Sciatic nerve (tissue), 2 donors: ENCODE results near the gene PPP4R4. TPM values are rescaled to one million over a fixed set of nuclear protein-coding genes. Genes with fewer than 3 reads are reported as not detected.
A peak's percentile ranks its signal among the peaks of the same experiment; 100 is the strongest.
"Not testable (repeated sequence)": the region's sequence is repeated elsewhere in the genome, so short reads cannot be mapped to it uniquely, and the experiment has no call there.

ENCODE experiments used
- ATAC-seq: fragments of 200-7000 bp; cut with Tn5 transposase; one replicate; pipeline ENCODE4 v1.9.1; 2020; ENCODE audit warnings: mild to moderate bottlenecking, moderate library complexity
- DNase-seq: peaks from one replicate; pipeline ENCODE4 v3.0.0-alpha.2; 2020; ENCODE audit warnings: low spot score
- intact Hi-C: fragments of 100-400 bp; cut with DNase I; formaldehyde crosslinking; loops from one replicate; pipeline ENCODE4 v1.14.2; 2022
- total RNA-seq: library from RNA; stranded (reverse); fragmentation: NEBNext Ultra II Directional; extraction: Animal tissue kit (Norgen Biotek cat#: 25700); gene quantifications from one replicate; pipeline ENCODE4 v1.2.1, GENCODE V29; 2021
- donor health status: DM: no; HTN: no; CAD: no.
- donor health status: DM: no; HTN: no; CAD: no.

Gene PPP4R4
- total RNA-seq, 1 donor from 2014 or later, result 1.0 TPM

DNA sequence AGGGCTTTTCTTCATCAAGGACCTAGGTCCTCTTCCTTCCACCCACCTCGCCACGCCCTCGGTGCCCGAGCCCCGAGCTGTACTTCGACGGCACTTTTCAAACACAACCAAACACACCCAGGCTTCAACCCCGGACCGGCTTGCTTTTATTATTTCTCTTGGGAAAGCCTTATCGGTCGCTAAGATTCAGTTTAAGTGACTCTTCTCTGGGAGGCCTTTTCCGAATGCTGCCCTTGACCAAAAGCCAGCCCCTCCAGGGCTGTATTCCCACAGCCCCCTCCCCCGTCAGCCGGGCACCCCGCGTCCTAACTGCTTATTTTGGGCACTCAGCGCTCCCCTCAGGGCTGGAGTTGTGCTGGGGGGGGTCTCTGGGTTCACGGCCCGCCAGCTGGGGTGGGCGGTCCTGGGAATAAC is 644 bp upstream of the PPP4R4 start:
- DNase-seq, result peak; percentile 58
- no peak for ATAC-seq
- intact Hi-C loops, result no loop called here

DNA sequence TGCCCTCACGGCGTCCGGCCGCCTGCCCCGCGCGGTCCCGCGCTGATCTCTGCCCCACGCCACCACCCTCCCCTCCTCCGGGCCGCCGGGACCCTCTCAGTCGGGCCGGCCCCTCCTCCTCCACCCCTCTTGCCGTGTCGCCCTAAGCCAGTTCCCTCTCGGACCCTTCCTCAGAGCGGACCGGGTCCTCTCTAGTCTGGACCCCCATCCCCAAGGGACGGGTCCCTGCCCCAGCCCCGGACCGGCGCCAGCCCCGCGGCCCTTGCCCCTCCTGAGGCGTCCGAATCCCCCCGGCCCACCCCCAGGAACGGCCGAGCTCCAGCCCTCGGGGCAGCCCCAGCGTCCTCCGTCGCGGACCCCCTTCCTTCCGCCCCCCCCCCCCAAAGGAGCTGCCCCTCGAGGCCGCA is 485 bp downstream of the PPP4R4 start:
- DNase-seq (peak; percentile 67), ATAC-seq (peak; percentile 32)
- intact Hi-C loops, result no loop called here

DNA sequence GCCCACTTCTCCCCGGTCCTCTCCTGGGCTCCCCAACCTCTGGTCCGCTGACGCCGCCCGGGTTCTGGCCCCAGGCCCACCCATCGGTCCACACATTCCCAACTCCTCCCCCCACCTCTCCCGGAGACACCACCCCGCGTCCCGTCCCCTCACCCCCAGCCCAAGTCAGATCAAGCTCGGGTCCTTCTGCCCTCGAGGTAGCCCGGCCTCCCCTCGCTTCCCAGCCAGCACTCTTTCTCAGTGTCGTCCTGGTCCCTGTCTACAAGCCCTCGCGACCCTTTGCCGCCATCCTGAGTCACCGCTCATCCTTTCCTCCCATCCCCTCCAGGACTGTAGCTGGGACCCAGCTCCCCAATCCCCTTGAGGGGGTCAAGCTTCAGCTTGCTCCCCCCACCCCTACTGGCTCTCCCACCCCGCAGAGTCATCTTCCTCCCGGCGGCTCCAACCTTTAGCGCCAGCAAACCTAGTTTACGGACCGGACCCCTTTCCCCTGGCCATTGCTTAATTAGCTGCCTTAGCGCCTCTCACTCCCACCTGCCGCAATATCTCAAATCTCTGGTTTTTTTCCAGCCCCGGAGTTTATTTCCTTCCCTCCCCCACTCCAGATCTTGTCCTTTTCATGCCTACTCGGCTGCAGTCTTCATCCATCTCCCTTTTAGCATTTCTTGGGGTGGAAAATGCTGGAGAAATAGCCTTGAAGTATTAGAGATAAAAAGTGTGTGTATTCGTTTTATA is 1.1 kb downstream of the PPP4R4 start:
- peak; percentile 63 for DNase-seq
- peak; percentile 26 for ATAC-seq
- intact Hi-C loops, result no loop called here

DNA sequence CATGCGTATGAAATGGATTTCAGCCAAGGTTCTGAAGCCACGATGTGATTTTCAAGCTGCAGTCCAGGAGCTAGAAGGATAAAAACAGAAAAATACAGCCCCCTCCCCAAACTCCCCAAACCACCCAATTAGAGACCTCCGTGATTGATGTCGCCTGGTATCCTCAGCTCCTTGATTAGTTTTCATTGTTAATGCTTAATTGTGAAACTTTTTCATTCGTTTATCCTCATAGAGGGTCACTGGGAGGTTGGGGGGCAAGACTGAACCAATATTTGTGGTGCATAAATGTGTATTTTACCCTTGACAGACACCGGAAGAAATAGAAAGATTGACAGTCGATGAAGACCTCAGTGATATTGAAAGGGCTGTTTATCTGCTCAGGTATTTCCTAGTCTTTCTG is 1.6 kb downstream of the PPP4R4 start:
- ATAC-seq (no peak), DNase-seq (no peak)
- intact Hi-C loops, result no loop called here

DNA sequence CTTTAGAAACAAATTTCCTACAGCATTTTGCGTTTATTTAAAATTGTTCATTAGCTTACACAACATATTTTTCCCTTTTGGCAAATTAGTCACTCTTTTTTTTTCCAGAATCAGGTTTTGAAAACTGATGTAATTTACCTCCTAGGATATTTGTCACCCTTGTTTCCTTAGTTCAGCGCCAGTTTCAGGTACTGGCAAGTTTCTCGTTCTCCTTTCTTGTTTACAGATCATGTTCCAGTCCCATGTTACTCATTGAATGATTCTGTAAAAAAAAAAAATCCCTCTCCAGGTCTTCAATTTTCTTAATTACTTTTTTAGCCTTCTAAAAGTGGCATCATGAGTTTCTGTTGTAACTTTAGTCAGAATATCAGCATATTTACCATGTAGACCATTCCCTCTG is 2.7 kb downstream of the PPP4R4 start:
- ATAC-seq, result no peak

DNA sequence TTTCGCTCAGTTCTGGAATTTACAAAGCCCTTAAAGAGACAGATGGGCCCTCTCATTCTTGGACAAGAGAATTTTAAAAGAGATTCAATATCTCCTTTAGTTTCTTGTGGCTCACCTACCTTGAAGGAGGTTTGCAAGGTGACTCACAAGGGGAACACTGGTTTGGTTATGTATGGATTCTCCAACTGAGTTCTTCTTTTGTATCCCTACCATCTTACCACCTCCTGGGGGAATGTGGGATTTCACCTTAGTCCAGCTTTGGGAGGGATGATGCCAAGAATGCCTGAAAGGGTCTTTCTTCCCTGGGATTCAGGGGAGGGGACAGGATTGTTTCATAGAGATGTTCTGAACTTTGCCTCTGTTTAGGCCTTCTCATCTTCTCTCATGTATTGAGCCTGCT is 3.7 kb downstream of the PPP4R4 start:
- intact Hi-C loops, result no loop called here
- ATAC-seq, result no peak
- DNase-seq, result no peak

More for the DNA sequence above, 2.7 kb downstream of the PPP4R4 start:
- intact Hi-C loops, result no loop called here
- DNase-seq, result no peak

DNA sequence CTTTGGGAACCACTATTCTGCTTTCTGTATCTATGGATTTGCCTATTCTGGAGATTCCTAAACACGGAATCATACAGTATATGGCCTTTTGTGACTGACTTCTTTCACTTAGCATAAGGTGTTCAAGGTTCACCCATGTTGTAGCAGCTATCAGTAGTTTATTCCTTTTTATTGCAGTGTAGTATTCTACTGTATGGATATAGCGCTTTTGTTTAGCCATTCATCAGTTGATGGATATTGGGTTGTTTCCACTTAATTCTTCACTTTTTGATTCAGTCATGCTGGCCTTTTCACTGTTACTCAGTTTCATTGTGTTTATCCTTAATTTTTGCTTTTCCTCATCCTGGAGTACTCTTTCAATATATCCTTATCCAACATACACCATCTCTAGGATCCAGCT is 5.1 kb downstream of the PPP4R4 start:
- DNase-seq (no peak), ATAC-seq (no peak)
- intact Hi-C loops, result no loop called here

DNA sequence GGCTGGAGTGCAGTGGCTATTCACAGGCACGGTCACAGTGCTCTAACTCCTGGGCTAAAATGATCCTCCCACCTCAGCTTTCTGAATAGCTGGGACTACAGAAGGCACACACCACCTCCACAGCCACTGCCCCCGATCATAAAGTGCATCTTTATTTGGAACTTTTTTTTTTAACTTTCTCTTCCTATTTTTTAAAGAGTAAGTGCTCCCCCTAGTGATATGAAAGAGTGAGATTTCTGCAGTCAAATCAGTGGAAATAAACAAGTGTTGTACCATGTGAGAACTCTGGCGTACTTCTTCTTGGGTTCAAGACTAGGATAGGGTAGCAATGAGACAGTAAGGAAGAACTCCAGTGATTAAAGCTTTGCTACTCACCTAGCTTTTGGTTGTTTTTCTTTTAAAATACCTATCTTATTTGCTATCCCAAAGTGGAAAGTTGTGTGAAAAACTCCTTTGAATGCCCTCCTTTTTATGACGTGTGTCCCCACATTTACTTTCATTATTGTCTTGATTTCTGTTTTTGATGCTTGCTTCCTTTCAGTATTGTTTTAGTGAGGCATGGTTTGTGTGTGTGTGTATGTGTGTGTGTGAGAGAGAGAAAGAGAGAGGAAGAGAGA is 6.6 kb downstream of the PPP4R4 start:
- ATAC-seq (peak; percentile 69), DNase-seq (no peak)
- intact Hi-C loops, result no loop called here

DNA sequence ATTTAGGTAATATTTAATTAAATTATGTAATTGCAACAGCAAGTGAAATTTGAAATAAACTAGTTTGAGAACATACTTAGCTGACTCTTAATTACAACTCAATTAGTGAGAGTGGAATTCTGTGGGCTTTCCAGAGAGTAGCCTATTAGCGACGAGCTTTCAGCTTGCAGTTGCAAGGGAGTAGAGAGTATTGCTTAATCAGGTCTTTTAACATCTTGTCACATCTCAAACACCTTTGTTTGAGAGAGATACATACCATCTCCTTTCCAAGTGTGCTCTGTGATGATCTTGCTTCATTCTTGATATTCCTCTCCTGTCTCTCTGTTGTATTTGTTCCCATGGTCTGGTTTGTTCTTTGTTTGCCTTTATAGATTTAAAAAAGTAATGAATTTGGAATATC is 7.7 kb downstream of the PPP4R4 start:
- ATAC-seq (no peak), DNase-seq (no peak)
- intact Hi-C loops, result no loop called here

DNA sequence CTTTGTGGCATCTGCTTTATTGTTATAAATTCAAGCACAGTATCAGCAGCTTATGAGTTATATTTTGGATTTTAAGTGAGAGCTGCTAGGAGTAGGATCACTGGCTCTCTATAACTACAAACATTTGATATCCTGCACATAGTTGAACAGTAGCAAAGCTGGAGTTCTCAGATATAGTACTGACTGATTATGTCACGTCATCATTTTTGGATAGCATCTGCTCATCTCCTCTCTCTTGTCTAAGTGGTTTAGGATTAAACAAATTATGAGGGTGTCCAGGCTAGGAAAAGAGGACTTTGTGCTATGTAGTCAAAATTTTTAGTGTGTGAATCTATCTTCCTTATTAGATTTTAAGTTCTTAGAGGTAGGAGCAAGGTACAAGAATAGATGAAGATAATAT is 18.4 kb downstream of the PPP4R4 start:
- ATAC-seq, result no peak
- intact Hi-C loops, result no loop called here
- no peak for DNase-seq

DNA sequence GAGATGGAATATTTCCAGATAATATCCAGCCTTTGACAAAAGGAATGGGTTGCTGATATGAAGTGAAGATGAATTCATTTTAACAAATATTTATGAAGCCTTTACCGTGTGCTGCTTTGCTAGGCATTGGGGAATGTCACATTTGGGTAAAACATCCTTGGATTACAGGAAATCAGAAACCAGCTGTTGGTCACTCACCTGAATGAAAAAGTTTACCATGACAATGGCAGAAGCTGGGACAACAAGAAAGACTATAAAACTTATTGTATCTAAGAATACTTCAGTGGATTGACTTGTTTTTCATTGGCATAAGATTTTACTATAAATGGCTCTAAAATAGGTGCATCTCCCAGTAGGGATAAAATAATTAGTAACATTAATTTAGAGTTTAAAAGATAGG is 19.7 kb downstream of the PPP4R4 start:
- intact Hi-C loops, result no loop called here
- DNase-seq (no peak), ATAC-seq (no peak)

DNA sequence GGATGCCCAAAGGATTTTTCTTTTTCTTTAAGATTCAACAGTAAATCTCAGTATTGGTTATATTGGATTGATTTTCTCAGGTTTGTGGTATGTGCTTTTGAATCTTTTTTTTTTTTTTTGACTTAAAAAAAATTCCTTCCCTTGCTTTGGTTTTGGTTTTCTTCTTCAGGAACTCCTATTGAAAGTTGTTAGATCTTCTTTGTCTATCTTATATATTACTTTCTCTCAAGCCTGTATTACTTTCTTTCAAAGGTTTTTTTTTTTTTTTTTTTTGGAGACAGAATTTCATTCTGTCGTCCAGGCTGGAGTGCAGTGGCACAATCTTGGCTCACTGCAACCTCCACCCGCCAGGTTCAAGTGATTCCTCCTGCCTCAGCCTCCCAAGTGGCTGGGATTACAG is 21.9 kb downstream of the PPP4R4 start:
- intact Hi-C loops, result no loop called here
- ATAC-seq (no peak), DNase-seq (no peak)

DNA sequence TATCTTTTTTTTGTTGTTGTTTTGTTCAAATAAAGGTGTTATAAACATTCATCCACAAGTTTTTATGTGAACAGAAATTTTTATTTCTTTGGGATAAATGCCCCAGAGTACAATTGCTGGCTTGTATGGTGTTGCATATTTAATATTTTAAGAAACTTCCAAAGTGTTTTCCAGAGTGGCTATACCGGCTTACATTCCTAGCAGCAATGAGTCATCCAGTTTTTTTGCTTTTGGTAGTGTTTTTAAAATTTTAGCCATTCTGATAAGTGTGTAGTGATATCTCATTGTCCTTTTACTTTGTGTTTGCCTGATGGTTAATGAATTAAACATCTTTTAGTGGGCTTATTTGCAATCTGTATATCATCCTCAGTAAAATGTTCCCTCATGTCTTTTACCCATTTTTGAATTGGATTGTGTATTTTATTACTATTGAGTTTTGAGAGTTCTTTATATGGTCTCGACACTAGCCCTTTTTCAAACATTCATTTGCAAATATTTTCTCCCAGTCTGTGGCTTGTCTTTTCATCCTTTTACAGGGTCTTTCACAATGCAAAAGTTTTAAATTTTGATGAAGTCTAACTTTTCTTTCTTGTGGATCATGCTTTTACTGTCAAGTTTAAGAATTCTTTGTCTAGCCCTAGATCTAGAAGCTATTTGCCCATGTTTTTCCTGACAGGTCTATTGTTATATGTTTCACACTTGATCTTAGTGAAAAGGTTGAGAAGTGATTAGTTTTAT is 29.5 kb downstream of the PPP4R4 start:
- ATAC-seq (no peak), DNase-seq (no peak)
- intact Hi-C loops, result no loop called here

DNA sequence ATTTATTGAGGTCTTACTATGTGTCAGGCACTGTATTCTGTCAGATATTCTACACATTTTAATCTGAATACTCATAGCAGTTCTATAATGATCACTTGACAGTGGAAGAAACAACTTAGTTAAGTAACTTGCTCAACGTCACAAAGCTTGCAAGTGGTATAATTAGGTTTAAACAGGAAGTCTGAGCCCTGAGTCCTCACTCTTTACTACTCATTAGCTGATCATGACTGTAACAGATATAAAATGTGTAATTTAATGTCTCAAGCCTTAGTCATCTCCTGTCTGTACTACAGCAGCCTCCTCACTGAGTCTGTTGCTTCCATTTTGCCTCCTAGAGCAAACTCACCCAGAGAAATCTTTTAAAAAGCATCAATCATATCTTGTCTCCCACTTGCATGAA is 38.9 kb downstream of the PPP4R4 start:
- ATAC-seq (no peak), DNase-seq (no peak)
- intact Hi-C loops, result no loop called here

DNA sequence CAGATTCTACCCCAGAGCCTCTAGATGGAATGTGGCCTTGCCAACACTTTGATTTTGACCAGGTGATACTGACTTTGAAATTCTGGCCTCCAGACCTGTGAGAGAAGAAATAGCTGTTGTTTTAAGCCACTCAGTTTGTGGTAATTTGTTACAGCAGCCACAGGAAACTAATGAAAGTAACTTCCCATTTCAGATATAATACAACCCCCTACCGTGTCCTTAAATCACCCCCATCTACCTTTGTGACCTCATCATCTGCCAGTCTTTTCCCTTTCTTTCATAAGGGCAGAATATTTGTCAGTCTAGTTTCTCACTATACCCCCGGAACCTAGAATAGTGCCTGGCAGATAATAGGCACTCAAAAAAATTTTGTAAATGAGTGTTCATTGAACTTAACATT is 39.6 kb downstream of the PPP4R4 start:
- DNase-seq, result no peak
- ATAC-seq, result no peak
- intact Hi-C loops, result no loop called here

DNA sequence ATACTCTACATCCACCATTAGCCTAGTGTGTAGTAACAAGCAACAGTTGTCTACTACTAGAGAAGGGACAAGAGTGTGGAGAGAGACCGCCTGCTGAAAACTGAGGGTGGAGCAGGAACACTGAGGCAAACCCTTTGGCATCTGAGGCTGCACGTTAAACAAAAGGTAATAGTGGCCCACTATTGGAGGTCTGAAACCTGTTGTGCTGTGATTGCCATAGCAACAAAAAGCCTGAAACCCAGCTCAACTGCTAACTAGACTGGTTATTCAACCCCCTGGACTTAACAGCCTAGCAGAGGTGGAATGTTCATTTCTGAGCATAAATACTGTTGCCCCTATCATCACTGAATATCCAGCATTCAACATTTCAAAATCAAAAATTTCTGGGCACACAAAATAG is 43.0 kb downstream of the PPP4R4 start:
- DNase-seq (no peak), ATAC-seq (no peak)
- intact Hi-C loops, result no loop called here

DNA sequence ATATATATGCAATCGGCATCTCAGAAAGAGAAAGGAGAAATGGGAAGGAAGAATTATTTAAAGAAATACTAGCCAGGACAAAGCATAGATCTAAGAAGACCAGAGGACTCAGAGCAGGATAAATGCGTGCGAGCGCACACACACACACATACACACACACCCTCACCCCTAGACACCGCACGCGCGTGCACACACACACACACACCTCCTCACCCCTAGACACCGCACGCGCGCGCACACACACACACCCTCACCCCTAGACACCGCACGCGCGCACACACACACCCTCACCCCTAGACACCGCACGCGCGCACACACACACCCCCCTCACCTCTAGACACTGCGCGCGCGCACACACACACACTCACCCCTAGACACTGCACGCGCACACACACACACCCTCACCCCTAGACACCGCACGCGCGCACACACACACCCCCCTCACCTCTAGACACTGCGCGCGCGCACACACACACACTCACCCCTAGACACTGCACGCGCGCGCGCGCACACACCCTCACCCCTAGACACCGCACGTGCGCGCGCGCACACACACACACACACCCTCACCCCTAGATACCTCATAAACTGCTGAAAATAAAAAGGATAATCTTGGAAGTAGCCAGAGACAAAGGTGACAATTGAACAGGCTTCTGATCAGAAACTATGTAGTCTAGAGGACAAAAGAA is 44.2 kb downstream of the PPP4R4 start:
- intact Hi-C loops, DNase-seq, ATAC-seq: not testable (repeated sequence)

DNA sequence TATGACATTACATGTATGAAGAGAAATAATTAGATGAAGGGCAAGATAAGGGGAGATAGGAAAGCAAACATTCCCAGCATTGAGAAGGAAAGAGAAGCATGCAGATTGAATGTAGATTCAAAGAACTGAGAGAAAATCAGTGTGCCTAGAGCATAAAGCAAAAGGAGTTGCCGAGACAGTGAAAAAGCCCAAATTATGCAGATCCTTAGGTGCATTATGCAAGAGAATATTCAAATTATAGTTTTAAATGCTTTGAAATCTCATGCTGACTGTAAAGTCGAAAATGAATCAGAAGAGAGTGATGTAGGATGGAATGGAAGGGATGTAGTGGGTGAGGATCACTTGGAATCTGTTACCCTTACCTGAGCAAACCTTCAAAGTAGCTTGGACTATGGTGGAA is 49.9 kb downstream of the PPP4R4 start:
- ATAC-seq (no peak), DNase-seq (no peak)
- intact Hi-C loops, result no loop called here

DNA sequence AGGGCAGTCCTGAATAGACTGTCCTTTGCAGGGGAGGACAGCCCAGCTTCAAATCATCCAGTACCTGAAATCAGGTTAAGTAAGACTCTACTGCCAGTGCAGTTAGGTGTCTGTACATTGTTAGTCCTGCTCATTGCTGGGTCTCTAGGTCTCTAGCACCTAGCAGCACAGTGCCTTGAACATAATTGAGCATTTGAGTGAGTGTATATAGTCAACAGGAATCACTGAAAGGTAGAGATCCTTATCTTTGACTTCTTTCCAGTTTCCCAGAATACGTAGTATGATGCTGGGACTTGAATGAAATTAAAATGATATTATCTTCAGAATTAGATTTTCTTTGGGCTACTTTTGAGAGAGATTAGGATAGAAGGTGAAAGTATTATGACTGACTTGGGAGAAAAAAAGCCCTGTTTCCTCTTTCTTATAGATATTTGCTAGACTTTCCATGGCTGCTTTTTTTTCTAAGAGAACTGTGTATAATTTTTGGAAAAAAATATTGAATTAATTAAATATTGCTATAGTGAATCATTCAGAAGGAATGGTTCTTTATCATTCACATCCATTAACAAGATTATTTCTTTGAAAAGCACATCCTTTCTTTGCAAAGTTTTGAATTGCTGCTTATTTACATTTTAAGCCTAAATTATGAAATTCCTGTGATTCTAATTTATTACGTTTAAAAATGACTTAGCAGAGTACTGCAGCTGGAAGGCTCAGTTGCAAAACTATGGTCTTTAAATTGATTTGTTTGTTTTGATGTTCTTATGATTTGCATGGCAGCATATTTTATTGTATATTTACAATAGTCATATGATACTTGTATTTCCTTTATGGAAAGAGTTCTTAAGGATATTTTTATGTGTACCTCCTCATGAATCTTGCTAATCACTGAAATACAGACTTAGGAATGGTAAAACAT is 51.6 kb downstream of the PPP4R4 start:
- DNase-seq, result no peak
- ATAC-seq, result no peak
- intact Hi-C loops, result no loop called here
